ENCODE data around the gene VAT1L. TPM values are rescaled to one million over a fixed set of nuclear protein-coding genes. Genes with fewer than 3 reads are reported as not detected.

VAT1L gene
- total and polyA plus RNA-seq, 8 donors, result 0.61 to 5.1 (median 1.3) TPM; not detected in 2

DNA sequence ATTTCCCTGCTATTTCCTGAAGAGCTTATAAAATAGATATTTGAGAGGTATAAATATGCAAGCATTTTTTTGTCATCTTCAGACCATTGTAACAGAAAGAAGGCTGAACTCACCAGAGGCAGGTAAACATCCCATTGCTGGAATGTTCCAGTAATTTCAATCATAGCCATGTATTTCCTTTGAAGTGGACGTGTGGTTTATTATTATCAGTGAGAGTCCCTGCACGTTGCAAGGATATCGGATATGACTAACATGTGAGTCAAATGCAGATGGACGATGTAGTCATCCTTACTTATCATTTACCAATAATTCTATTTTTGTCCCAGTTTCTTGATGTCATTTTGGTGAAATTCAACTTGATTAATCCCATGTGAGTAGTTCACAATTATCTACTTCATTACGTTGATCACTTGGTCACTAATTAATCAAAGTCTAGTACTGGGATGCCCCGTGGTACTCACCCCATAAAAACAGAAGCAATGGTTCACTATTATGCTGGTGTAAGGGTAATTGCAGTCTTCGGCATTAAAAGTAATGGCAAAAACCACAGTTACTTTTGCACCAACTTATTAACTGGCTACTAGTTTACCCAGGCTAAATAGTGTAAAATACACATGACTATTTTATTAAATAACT lies 89.5 kb downstream of the VAT1L start:
- H3K27me3 ChIP-seq, result no peaks in the 10 kb centered on the region
- TF ChIP-seq, protein P1, sequence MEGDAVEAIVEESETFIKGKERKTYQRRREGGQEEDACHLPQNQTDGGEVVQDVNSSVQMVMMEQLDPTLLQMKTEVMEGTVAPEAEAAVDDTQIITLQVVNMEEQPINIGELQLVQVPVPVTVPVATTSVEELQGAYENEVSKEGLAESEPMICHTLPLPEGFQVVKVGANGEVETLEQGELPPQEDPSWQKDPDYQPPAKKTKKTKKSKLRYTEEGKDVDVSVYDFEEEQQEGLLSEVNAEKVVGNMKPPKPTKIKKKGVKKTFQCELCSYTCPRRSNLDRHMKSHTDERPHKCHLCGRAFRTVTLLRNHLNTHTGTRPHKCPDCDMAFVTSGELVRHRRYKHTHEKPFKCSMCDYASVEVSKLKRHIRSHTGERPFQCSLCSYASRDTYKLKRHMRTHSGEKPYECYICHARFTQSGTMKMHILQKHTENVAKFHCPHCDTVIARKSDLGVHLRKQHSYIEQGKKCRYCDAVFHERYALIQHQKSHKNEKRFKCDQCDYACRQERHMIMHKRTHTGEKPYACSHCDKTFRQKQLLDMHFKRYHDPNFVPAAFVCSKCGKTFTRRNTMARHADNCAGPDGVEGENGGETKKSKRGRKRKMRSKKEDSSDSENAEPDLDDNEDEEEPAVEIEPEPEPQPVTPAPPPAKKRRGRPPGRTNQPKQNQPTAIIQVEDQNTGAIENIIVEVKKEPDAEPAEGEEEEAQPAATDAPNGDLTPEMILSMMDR (IDR thresholded peaks at IDR 0.05), result no peak
- no peak for TF ChIP-seq POLR2AphosphoS5 (IDR thresholded peaks at IDR 0.05)
- no peak for TF ChIP-seq POLR2A (IDR thresholded peaks at IDR 0.05)
- TF ChIP-seq EP300 (IDR thresholded peaks at IDR 0.05), result no peak
- no peak overlapping the region for H3K4me3 ChIP-seq
- H3K9me3 ChIP-seq, result no peaks in the 10 kb centered on the region
- H3K4me1 ChIP-seq, result no peaks in the 10 kb centered on the region
- no peak overlapping the region for H3K27ac ChIP-seq
- DNase-seq, result no peak
- intact Hi-C loops (cut with DNase I; ENCODE audit: low total_unique reads), result no loop called here
- no peaks in the 10 kb centered on the region for H3K36me3 ChIP-seq
- 65 to 84% (median 80%) methylated on average over 7 of the region's 7 CpGs for WGBS, 5 donors

DNA sequence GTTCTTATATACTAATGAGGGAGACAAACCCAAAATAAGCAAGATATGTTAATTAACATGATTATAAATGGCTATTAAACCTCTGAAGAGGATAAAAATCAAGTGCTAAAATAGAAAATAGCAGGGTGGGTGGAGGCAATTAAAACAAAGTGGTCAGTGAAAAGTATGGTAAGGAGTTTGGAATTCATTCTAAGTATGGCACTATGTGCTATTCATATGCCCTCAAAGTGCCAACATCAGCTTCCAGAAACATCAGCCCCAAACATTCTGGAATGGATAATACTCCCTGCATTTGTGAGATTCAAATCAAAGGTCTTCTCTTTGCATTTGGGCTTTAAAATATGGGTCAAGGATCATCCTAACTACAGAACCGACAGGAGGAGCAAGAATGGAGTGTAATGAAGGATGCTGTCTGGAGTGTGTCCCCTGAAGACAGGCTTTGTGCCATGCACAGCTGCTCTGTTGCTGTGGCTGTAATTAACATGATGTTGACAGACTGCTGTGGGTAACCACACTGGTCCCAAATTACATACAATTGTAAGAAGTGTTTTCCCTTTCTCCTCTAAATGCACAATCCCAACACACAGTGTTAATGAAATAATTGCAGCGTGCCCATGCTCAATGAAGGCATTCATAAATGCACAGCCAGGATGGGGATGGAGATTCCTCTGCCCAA lies 93.1 kb downstream of the VAT1L start:
- WGBS, 5 donors, result 38 to 65% (median 51%) methylated on average over 2 of the region's 2 CpGs
- Histone ChIP-seq H3K9me3 (no peaks in the 10 kb centered on the region), H3K4me1 (no peaks in the 10 kb centered on the region), H3K27me3 (no peaks in the 10 kb centered on the region), H3K27ac (no peak overlapping the region), H3K4me3 (no peak overlapping the region), H3K36me3 (no peaks in the 10 kb centered on the region)
- intact Hi-C loops (cut with DNase I; ENCODE audit: low total_unique reads), result no loop called here
- DNase-seq, result no peak
- no peak for TF ChIP-seq POLR2AphosphoS5 (IDR thresholded peaks at IDR 0.05)
- TF ChIP-seq POLR2A (IDR thresholded peaks at IDR 0.05), result no peak

DNA sequence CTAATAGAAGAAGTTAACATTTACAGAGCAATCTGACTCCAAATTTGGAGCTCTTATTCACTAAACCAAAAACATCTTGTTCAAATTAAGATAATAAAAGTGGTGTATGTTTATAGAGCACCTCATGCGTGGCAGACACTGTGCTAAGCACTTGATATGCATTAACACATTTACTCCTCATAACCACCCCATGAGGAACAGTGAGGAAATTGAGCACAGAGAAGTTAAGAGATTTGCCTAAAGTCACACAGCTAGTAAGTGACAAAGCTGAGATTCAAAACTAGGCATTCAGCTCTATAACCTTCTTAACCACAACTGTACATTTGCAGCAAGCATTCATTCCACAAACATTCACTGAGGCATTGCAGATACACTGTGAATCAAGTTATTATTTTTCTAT lies 94.0 kb downstream of the VAT1L start:
- no peak overlapping the region for H3K27ac ChIP-seq
- intact Hi-C loops (cut with DNase I; ENCODE audit: low total_unique reads), result no loop called here
- H3K27me3 ChIP-seq, result no peaks in the 10 kb centered on the region
- H3K9me3 ChIP-seq, result no peaks in the 10 kb centered on the region
- TF ChIP-seq, protein P1 (IDR thresholded peaks at IDR 0.05), result no peak
- TF ChIP-seq POLR2A (IDR thresholded peaks at IDR 0.05), result no peak
- no peak for TF ChIP-seq EP300 (IDR thresholded peaks at IDR 0.05)
- TF ChIP-seq POLR2AphosphoS5 (IDR thresholded peaks at IDR 0.05), result no peak
- WGBS, 5 donors, result 78 to 93% (median 85%) methylated on average over 1 of the region's 1 CpG
- H3K4me1 ChIP-seq, result no peaks in the 10 kb centered on the region
- no peaks in the 10 kb centered on the region for H3K36me3 ChIP-seq
- DNase-seq, result no peak
- no peak overlapping the region for H3K4me3 ChIP-seq

DNA sequence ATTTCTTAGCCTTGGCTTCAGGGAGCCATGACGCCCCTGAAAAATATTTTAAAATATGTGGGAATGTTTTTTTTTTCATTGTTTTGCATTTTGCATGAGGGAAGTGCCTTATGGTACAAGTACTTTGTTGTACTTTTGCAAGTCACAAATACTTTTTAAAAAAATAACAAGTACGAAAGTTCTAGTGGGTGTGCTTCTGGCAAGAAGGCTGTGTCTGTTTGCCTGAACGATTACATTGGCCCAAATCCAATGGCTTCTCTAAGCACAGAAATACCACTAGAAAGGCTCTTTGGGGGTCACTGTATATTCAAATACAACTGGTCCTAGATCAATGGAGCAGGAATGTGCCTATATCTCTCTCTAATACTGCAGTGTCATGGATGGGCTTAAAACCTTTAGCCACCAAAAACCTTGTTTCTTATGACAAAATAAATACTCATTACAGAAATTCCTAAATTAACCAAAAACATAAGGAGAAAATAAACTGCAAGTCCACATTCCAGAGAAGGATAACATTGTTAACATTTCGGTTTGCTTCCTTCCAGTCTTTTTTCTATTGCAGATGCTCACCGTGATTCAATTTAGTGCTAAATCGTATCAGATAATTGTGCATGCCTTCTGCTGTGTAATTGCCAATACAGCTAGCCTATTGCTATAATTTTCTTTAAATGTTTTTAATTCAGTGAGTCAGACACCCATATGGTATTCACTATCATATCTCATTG lies 97.4 kb downstream of the VAT1L start:
- TF ChIP-seq, protein P1 (IDR thresholded peaks at IDR 0.05), result no peak
- no peak for TF ChIP-seq POLR2A (IDR thresholded peaks at IDR 0.05)
- no peak for TF ChIP-seq EP300 (IDR thresholded peaks at IDR 0.05)
- no peak for TF ChIP-seq POLR2AphosphoS5 (IDR thresholded peaks at IDR 0.05)
- DNase-seq, result peak in 1 of 2 donors; percentile 29
- H3K27ac ChIP-seq, result no peak overlapping the region
- 57 to 69% (median 59%) methylated on average over 6 of the region's 6 CpGs for WGBS, 5 donors
- intact Hi-C loops (cut with DNase I; ENCODE audit: low total_unique reads), result no loop called here
- H3K4me3 ChIP-seq, result no peak overlapping the region
- no peaks in the 10 kb centered on the region for H3K36me3 ChIP-seq
- H3K4me1 ChIP-seq, result no peaks in the 10 kb centered on the region
- no peaks in the 10 kb centered on the region for H3K27me3 ChIP-seq
- no peaks in the 10 kb centered on the region for H3K9me3 ChIP-seq

Data from stomach (tissue), 9 donors.